ENCODE results near the gene SKI.

The SKI gene

GRCh38 chr1:2209400-2210083, 18.6 kb upstream of the SKI start:
- no peak for DNase-seq (ENCODE audit: low read depth in 2 of 2)

- no peak for DNase-seq (ENCODE audit: low read depth in 2 of 2)
Measured at GRCh38 chr1:2210084-2210653, 17.9 kb upstream of the SKI start.

GRCh38 chr1:2210786-2211185, 17.3 kb upstream of the SKI start:
- DNase-seq (ENCODE audit: low read depth in 2 of 2), result no peak

DNA sequence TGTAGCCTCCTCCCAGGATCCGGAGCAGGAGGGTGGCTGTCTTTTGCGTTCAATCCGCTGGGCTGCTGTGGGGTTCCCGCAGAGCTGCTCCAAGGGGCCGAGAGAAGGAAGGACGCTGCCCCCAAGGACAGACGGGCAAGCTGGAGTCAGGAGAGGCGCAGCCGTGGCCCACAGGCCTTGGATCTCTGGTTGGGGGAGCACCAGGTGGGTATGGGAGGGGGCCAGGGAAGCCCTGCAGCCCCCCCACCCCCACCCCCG, 15.9 kb upstream of the SKI start:
- DNase-seq (ENCODE audit: low read depth in 2 of 2), result no peak

DNA sequence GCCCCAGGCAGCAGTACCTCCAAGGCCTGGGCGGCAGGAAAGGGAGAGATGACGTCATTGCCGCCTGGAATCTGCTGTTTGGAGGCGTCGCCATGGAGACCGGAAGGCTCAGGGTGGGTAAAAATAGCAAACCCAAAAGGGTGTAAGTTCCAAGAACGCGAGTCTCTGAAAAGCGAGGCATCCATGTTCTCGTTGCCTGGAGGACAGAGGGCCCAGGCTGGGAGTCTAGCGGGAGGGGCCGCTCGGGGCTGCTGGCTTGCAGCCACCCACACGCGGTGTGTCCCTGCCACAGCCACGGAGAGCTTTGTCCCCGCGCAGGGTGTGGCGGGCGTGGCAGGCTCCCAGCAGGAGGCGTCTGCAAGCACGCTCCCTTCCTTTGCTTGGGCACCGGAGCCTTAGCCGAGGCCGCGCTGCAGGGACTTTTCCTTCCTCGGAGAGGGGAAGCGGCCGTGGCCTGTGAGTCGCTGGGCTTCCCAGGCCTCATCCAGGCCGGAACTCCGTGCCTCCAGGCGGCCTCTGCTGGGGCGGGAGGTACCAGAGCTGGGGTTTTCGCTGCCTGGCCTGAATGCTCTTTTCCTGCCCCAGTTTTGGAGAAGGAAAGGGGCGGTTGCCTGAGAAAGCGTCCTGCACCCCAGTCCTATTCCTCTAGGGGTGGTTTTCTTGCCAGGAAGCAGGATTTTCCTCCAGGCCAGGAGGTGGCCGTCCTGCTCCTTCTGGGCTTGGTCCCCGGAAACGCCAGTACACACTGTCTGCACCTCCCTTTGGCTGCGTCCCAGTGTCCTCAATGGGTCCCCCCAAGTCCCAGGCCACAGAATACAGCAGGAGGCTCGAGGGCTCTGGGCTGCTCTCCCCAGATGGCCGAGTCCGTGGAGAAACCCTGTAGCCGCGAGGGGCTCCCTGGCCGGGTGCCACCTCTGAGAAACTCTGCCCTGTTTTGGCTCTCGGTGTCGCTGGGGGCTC, 15.3 kb upstream of the SKI start:
- DNase-seq (ENCODE audit: low read depth in 2 of 2), result no peak

DNA sequence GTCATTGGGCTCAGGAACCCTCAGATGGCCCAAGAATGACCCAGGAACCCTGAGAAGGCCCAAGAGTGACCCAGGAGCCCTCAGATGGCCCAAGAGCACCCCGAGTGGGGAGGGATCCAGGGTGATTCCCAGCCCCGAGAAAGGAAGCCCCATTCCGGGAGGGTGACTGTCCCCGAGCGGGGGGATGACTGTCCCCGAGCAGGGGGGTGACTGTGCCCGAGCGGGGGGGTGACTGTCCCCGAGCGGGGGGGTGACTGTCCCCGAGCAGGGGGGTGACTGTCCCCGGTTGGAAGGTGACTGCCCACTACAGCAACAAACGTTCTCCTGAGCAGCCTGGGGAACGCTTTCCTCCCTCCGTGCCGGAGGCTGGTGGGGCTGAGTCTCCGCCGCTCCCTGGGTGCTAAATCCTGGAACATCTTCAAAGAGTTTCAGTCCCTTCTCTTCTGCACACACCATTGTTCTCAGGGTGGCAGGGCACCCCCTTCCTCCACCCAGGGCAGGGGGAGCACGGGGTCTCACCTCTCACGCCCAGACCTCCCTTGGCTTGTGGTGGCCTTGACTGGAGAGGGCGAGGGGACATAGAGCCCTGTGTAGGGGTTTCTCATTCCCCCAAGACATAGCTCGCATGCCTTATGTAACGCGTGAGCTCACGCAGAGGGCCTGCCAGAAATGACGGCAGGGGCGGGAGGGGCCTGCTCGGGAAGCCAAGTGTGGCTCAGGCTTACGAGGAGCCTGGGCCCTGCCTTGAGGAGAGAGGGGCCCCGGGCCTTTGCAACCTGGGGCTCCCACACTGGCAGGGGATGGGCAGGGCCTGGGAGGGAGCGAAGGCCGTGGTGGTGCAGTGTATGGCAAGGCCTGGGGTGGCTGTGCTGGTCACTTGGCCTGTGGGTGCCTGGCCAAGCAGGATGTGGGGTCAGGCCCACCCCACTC, 14.3 kb upstream of the SKI start:
- no peak for DNase-seq (ENCODE audit: low read depth in 2 of 2)

GRCh38 chr1:2214541-2215241, 13.4 kb upstream of the SKI start:
- no peak for DNase-seq (ENCODE audit: low read depth in 2 of 2)

- DNase-seq (ENCODE audit: low read depth in 2 of 2), result no peak
Measured at GRCh38 chr1:2215329-2215728, 12.8 kb upstream of the SKI start.

DNA sequence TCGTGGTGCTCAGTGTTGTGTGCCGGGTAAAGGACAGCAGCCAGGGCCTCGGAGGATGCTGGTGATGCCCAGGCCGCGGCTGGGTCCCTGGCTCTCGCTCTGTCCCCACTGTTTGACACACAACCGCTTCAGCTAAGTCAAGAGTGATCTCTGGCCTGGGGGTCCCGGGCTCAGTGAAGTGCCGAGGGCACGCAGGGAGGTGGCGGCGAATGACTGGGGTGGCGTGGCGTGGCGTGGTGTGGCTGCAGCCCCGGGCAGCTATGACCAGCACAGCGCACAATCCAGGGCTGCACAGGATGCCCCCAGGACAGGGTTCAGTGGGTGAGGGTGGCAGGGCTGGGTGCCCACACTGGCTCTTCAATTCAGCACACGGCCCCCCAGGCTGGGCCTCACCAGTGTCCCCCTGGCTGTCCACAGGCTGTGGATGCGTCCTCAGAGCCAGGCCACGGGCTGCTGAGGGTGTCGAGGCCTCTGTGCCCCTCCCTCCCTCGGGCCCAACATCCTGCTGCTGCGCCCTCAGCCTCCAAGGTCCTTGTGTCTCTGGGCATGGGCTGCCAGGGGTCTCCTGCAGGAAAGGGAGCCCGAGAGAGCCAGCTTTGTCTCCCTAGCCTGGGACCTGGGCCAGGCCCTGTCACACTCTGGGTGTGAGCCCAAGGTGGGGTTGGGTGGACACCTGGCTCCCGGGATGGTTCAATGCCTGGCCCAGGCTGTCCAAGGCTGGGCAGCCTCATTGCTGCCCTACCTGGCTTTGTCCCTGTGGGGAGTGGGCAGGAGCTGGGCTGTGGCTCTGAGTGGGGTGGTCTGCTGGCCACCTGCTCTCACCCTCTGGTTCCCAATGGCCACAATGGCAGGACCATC, 12.0 kb upstream of the SKI start:
- no peak for DNase-seq (ENCODE audit: low read depth in 2 of 2)

GRCh38 chr1:2216767-2217058, 11.4 kb upstream of the SKI start:
- DNase-seq (ENCODE audit: low read depth in 2 of 2), result no peak

GRCh38 chr1:2221271-2221670, 6.8 kb upstream of the SKI start:
- no peak for DNase-seq (ENCODE audit: low read depth in 2 of 2)

- DNase-seq (ENCODE audit: low read depth in 2 of 2), result no peak
Measured at GRCh38 chr1:2224170-2224584, 3.9 kb upstream of the SKI start.

- DNase-seq (ENCODE audit: low read depth in 2 of 2), result no peak
Measured at GRCh38 chr1:2224631-2225428, 3.3 kb upstream of the SKI start.

DNA sequence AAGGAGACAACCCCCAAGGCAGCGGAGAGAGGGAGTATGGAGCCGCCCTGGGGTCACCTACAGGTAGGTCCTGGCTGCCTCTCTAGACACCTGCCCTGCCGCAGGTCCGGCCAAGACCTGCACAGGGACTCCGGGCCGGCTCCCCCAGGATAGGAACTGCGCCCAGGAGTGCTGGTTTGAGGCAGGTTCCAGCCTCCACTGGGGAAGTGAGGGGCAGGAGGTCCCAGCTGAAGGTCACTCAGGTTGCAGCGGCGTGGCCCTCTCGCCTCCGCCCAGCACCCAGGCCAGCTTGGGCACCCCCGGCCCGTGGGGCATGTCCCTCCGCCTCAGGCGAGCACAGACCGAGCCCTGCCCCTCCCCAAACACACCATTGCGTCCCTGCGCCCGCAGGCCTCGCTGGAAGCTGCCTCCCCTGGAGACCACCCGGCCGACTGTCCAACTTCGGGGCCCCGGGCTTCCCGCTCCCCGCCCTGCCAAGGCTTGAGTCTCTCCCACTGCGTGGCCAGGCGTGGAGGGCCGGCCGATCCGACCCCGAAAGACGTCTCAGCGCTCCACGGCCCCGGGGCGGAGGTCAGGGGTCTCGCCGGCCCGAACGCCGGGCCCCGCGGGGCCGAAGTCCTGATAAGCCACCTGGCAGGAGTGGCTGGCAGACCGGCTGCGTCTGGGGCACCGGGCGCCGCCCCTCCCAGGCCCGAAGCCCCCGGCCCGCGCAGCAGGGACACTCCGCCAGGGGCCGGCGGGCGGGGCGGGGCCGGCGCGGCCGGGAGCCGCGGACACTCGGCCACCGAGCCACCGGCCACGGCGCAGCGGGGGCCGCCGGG, 1.4 kb upstream of the SKI start:
- no peak for DNase-seq (ENCODE audit: low read depth in 2 of 2)

DNA sequence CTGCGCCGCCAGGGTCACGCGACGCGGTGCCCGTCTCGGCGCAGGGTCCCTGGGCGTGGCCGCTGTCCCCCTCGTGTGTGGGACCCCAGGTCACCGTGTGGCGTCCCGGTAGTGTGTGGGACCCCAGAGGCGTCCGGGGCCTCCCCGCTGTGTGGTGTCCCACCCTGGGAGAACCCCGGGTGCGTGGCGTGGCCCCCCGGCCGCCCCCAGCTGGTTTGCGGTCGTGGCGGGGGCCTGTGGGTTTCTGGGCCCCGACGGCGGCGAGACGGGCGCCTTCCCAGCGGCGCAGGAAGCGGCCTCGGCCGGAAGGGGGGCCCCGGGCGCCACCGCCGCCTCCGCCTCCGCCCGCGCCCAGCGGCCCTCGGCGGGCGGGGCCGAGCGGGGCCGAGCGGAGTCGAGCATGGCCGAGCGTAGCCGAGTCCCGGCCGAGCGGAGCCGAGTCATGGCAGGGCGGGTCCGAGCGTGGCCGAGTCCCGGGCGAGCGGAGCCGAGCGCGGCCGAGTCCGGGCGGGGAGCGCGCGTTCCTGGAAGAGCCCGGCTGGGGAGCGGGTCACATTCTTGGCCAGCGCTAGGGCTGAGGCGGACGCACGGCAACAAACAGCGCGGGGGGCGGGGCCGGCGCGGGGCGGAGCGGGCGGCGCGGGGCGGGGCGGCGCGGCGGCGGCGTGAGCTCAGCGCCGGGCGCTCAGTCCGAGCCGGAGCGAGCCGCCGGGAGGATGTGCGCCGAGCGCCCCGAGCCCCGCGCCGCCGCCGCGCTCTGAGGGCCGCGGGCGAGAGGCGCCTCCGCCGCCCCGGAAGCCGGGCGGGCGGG, 568 bp upstream of the SKI start:
- DNase-seq (ENCODE audit: low read depth in 2 of 2), result peak; percentile 83 to 94

DNA sequence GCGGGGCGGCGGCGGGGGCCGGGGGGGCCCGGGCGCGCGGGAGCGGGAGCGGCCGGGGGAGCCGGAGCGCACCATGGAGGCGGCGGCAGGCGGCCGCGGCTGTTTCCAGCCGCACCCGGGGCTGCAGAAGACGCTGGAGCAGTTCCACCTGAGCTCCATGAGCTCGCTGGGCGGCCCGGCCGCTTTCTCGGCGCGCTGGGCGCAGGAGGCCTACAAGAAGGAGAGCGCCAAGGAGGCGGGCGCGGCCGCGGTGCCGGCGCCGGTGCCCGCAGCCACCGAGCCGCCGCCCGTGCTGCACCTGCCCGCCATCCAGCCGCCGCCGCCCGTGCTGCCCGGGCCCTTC, 546 bp downstream of the SKI start:
- DNase-seq (ENCODE audit: low read depth in 2 of 2), result no peak

GRCh38 chr1:2229037-2229864, 1.1 kb downstream of the SKI start:
- no peak for DNase-seq (ENCODE audit: low read depth in 2 of 2)
